Prostate gland (tissue), 2 donors: Measurements from ENCODE around the gene FEN1.

Experiments
- CTCF ChIP-seq, 4 experiments: fragments of 200-600 bp in 2 of 4; fragments of 450-650 bp in 2 of 4; sonication (generic) in 2 of 4; IDR thresholded peaks; 1 replicate in 3 of 4; 2 replicates in 1 of 4; pipeline ENCODE4 v1.5.1; 2016 to 2019; ENCODE audit warnings: antibody characterized with exemption in 4 of 4, mild to moderate bottlenecking in 2 of 4, moderate library complexity in 2 of 4
- POLR2A ChIP-seq: fragments of 450-650 bp; IDR thresholded peaks from one replicate; pipeline ENCODE4 v1.6.1; 2016; ENCODE audit warnings: antibody characterized with exemption, mild to moderate bottlenecking

GRCh38 chr11:61837411-61838005, 44.8 kb downstream of the FEN1 start:
- TF ChIP-seq CTCF (IDR thresholded peaks at IDR 0.05) (no peak), POLR2A (no peak)
